GM23338 (cell line): ENCODE results near the gene BORCS8. TPM values are rescaled to one million over a fixed set of nuclear protein-coding genes. Genes with fewer than 3 reads are reported as not detected.

Source experiments
- ATAC-seq: fragments of 200-7000 bp; cut with Tn5 transposase; 3 replicates; pipeline ENCODE4 v1.9.1; 2020
- DNase-seq: peaks from one replicate; pipeline ENCODE4 v3.0.0-alpha.2; 2015; ENCODE audit warnings: low spot score
- H2AFZ ChIP-seq: fragments of 200-600 bp; sonication (generic); 2 replicates; pipeline ENCODE4 v1.8.0; 2016; ENCODE audit warnings: antibody characterized with exemption, mild to moderate bottlenecking, moderate library complexity
- H3F3A ChIP-seq: fragments of 200-600 bp; sonication (generic); replicated peaks from 2 replicates; pipeline ENCODE4 v1.8.0; 2017; ENCODE audit warnings: antibody characterized with exemption, mixed run types, low read depth
- H3K27ac ChIP-seq: fragments of 200-600 bp; sonication (generic); 2 replicates; pipeline ENCODE4 v1.6.1; 2016; ENCODE audit warnings: low read depth
- H3K27me3 ChIP-seq: fragments of 200-600 bp; sonication (generic); 2 replicates; pipeline ENCODE4 v1.8.0; 2016; ENCODE audit warnings: mild to moderate bottlenecking, mixed run types, moderate library complexity; ENCODE audit not compliant: insufficient read depth
- H3K36me3 ChIP-seq: fragments of 200-600 bp; sonication (generic); 2 replicates; pipeline ENCODE4 v1.8.0; 2016; ENCODE audit warnings: mild to moderate bottlenecking; ENCODE audit not compliant: insufficient read depth
- H3K4me1 ChIP-seq: fragments of 200-600 bp; sonication (generic); 2 replicates; pipeline ENCODE4 v1.8.0; 2016; ENCODE audit warnings: mild to moderate bottlenecking, moderate library complexity; ENCODE audit not compliant: insufficient read depth
- H3K4me2 ChIP-seq: fragments of 200-600 bp; sonication (generic); 2 replicates; pipeline ENCODE4 v1.7.1; 2017; ENCODE audit warnings: mixed run types
- H3K4me3 ChIP-seq: fragments of 200-600 bp; sonication (generic); 2 replicates; pipeline ENCODE4 v1.6.1; 2016; ENCODE audit warnings: mixed run types
- H3K79me2 ChIP-seq: fragments of 200-600 bp; sonication (generic); replicated peaks from 2 replicates; pipeline ENCODE4 v1.8.0; 2017; ENCODE audit warnings: mild to moderate bottlenecking; ENCODE audit not compliant: insufficient read depth
- H3K9me2 ChIP-seq: fragments of 200-600 bp; sonication (generic); 2 replicates; pipeline ENCODE4 v1.8.0; 2017; ENCODE audit not compliant: insufficient read depth
- H4K20me1 ChIP-seq: fragments of 200-600 bp; sonication (generic); replicated peaks from 2 replicates; pipeline ENCODE4 v1.8.0; 2017; ENCODE audit warnings: mild to moderate bottlenecking; ENCODE audit not compliant: insufficient read depth
- H3K27ac Mint-ChIP-seq: 2 replicates; pipeline ENCODE4 v1.8.0; 2020; ENCODE audit warnings: inconsistent platforms, mild to moderate bottlenecking, moderate library complexity, mixed read lengths
- H3K27me3 Mint-ChIP-seq: 3 replicates; pipeline ENCODE4 v1.8.0; 2022; ENCODE audit warnings: low read depth, mild to moderate bottlenecking, moderate library complexity, mixed read lengths, inconsistent platforms; ENCODE audit not compliant: insufficient read depth, poor library complexity
- H3K36me3 Mint-ChIP-seq: 3 replicates; pipeline ENCODE4 v1.8.0; 2021; ENCODE audit warnings: low read depth, mild to moderate bottlenecking, inconsistent platforms, moderate library complexity, mixed read lengths
- H3K4me1 Mint-ChIP-seq: 3 replicates; pipeline ENCODE4 v1.8.0; 2020; ENCODE audit warnings: mild to moderate bottlenecking, inconsistent platforms, mixed read lengths
- H3K4me3 Mint-ChIP-seq: 3 replicates; pipeline ENCODE4 v1.8.0; 2021; ENCODE audit warnings: moderate library complexity, mild to moderate bottlenecking, inconsistent platforms, mixed read lengths
- H3K9me3 Mint-ChIP-seq: 3 replicates; pipeline ENCODE4 v1.8.0; 2020; ENCODE audit warnings: moderate library complexity, mild to moderate bottlenecking, inconsistent platforms, mixed read lengths
- CREB1 ChIP-seq: fragments of 250-450 bp; sonication (Bioruptor Pico); IDR thresholded peaks from 2 replicates; pipeline ENCODE4 v1.5.0; 2020; ENCODE audit warnings: low read depth, mild to moderate bottlenecking, moderate library complexity
- CTCF ChIP-seq, 2 experiments: fragments of 200-600 bp in 1 of 2; sonication (generic) in 1 of 2; conservative IDR thresholded peaks; 2 replicates each; pipeline versions ENCODE4 v1.5.1 to v1.6.1; 2016 to 2017; ENCODE audit warnings: antibody characterized with exemption in 2 of 2, low read depth in 2 of 2, mild to moderate bottlenecking in 2 of 2, moderate library complexity in 1 of 2
- ETS1 ChIP-seq: IDR thresholded peaks from 2 replicates; pipeline ENCODE4 v1.6.1; 2016; ENCODE audit warnings: antibody characterized with exemption
- EZH2 ChIP-seq: fragments of 200-600 bp; sonication (generic); IDR thresholded peaks from one replicate; pipeline ENCODE4 v1.8.0; 2017; ENCODE audit warnings: antibody characterized with exemption, mild to moderate bottlenecking, low read depth; ENCODE audit not compliant: unreplicated experiment
- JUNB ChIP-seq: IDR thresholded peaks from one replicate; pipeline ENCODE4 v1.6.1; 2016; ENCODE audit warnings: antibody characterized with exemption; ENCODE audit not compliant: unreplicated experiment
- NANOG ChIP-seq: IDR thresholded peaks from 2 replicates; pipeline ENCODE4 v1.6.1; 2016; ENCODE audit warnings: antibody characterized with exemption, borderline replicate concordance
- POLR2AphosphoS5 ChIP-seq: IDR thresholded peaks from 2 replicates; pipeline ENCODE4 v1.6.1; 2016; ENCODE audit warnings: antibody characterized with exemption, low read depth
- REST ChIP-seq: IDR thresholded peaks from one replicate; pipeline ENCODE4 v1.6.1; 2018; ENCODE audit warnings: antibody characterized with exemption; ENCODE audit not compliant: unreplicated experiment
- STAT1 ChIP-seq: IDR thresholded peaks from one replicate; pipeline ENCODE4 v1.6.1; 2016; ENCODE audit warnings: antibody characterized with exemption; ENCODE audit not compliant: unreplicated experiment
- ZNF331 ChIP-seq: fragments of 250-450 bp; sonication (Bioruptor Pico); IDR thresholded peaks from 2 replicates; pipeline ENCODE4 v1.5.0; 2020; ENCODE audit warnings: low read depth, mild to moderate bottlenecking, moderate library complexity
- long read RNA-seq: library from polyadenylated mRNA; unstranded; transcript quantifications from one replicate; pipeline ENCODE4 v2.0.0, GENCODE V29; 2020; ENCODE audit not compliant: unreplicated experiment
- polyA plus RNA-seq: library from polyadenylated mRNA; unstranded; fragments of >200 nt; fragmentation: Nextera tagmentation; extraction: Ambion mirVana; gene quantifications from 2 replicates; pipeline ENCODE4 v1.2.1, GENCODE V29; 2016
- total RNA-seq: library from RNA; depleted of rRNA; stranded (reverse); fragments of >200 nt; shearing (Covaris generic); gene quantifications from 2 replicates; pipeline ENCODE4 v1.2.3, GENCODE V29; 2014; rRNA removed

The BORCS8 gene
- 16.4 and 18.8 TPM in 2 replicates for total RNA-seq
- polyA plus RNA-seq = 13.8 and 15.1 TPM in 2 replicates
- long read RNA-seq, transcript BORCS8-202 (6 exons, 1,429 nt) = major isoform, 7 of 14 reads
- long read RNA-seq, transcript BORCS8-203 (4 exons, 1,489 nt) = major isoform, 7 of 14 reads
- long read RNA-seq, partial matches to known transcripts = 0 of 14 reads
- long read RNA-seq, other reads (novel, unspliced or antisense) = 0 of 14 reads

GRCh38 chr19:19192078-19192882 is at the start of gene BORCS8, which contains the start of gene RFXANK:
Gene BORCS8 (minus strand): TSS chr19:19192152. CDS start chr19:19192117, 35 bp downstream.
Gene RFXANK (plus strand): TSS chr19:19192258. CDS start chr19:19193947, 1,689 bp downstream.
- H3K27me3 ChIP-seq = no peaks in the 10 kb centered on the region
- H3K4me1 ChIP-seq = peaks cover 7% of the 10 kb centered on the region; the same call in 1 of the 2 replicates
- H4K20me1 ChIP-seq = peaks cover 10% of the 10 kb centered on the region
- H3F3A ChIP-seq = 0 out of 2 replicates have a peak, but pooled peaks cover 2% of the 10 kb centered on the region
- Mint-ChIP-seq H3K27ac (peak within 1 kb of the TSS; percentile 98), H3K27me3 (peaks cover 19% of the 10 kb centered on the region), H3K4me3 (peak within 1 kb of the TSS; percentile 99), H3K4me1 (peaks cover 10% of the 10 kb centered on the region), H3K36me3 (peaks cover 13% of the 10 kb centered on the region; the same call in 2 of the 3 replicates), H3K9me3 (no peaks in the 10 kb centered on the region; the same call in 2 of the 3 replicates)
- H3K4me3 ChIP-seq = peak within 1 kb of the TSS; percentile 84
- H2AFZ ChIP-seq = peak within 1 kb of the TSS; percentile 97
- no peaks in the 10 kb centered on the region for H3K9me2 ChIP-seq
- peak within 1 kb of the TSS; percentile 88 for H3K4me2 ChIP-seq
- H3K79me2 ChIP-seq = peaks cover 30% of the 10 kb centered on the region
- peak within 1 kb of the TSS; percentile 96 for H3K27ac ChIP-seq
- peak; percentile 90 for ATAC-seq
- H3K36me3 ChIP-seq = no peaks in the 10 kb centered on the region
- DNase-seq = peak; percentile 100
- TF ChIP-seq ETS1 (peak; percentile 60; the same call in 1 of the 2 replicates), POLR2AphosphoS5 (peak; percentile 73), EZH2 (no peak), JUNB (no peak), REST (peak; percentile 3), CREB1 (peak; percentile 70; the same call in 1 of the 2 replicates)

GRCh38 chr19:19240476-19240875 is 48.5 kb upstream of the BORCS8 start:
- no peaks in the 10 kb centered on the region for H3K79me2 ChIP-seq
- Mint-ChIP-seq H3K9me3 (peaks cover 14% of the 10 kb centered on the region), H3K27ac (no peak overlapping the region), H3K36me3 (peaks cover 9% of the 10 kb centered on the region; the same call in 2 of the 3 replicates), H3K27me3 (peaks cover 7% of the 10 kb centered on the region), H3K4me3 (no peak overlapping the region), H3K4me1 (no peaks in the 10 kb centered on the region)
- H4K20me1 ChIP-seq = no peaks in the 10 kb centered on the region
- H3K9me2 ChIP-seq = peaks cover 4% of the 10 kb centered on the region; the same call in 1 of the 2 replicates
- H3K27me3 ChIP-seq = no peaks in the 10 kb centered on the region
- no peaks in the 10 kb centered on the region for H3K4me1 ChIP-seq
- no peak overlapping the region for H3K4me3 ChIP-seq
- no peak for TF ChIP-seq NANOG
- TF ChIP-seq REST = no peak
- no peak for TF ChIP-seq CTCF (conservative IDR thresholded peaks at IDR 0.05; ENCODE audit: low read depth in 2 of 2)
- no peak for TF ChIP-seq CREB1
- TF ChIP-seq STAT1 = no peak
- no peak for TF ChIP-seq ZNF331 (CRISPR knock-in tag)
- DNase-seq (no peak), ATAC-seq (no peak)
- H3K27ac ChIP-seq = no peak overlapping the region
- no peak overlapping the region for H2AFZ ChIP-seq
- H3K4me2 ChIP-seq = no peak overlapping the region
- no peaks in the 10 kb centered on the region for H3F3A ChIP-seq
- no peaks in the 10 kb centered on the region for H3K36me3 ChIP-seq
